ENCODE data around the gene PALB2.

The PALB2 gene

DNA sequence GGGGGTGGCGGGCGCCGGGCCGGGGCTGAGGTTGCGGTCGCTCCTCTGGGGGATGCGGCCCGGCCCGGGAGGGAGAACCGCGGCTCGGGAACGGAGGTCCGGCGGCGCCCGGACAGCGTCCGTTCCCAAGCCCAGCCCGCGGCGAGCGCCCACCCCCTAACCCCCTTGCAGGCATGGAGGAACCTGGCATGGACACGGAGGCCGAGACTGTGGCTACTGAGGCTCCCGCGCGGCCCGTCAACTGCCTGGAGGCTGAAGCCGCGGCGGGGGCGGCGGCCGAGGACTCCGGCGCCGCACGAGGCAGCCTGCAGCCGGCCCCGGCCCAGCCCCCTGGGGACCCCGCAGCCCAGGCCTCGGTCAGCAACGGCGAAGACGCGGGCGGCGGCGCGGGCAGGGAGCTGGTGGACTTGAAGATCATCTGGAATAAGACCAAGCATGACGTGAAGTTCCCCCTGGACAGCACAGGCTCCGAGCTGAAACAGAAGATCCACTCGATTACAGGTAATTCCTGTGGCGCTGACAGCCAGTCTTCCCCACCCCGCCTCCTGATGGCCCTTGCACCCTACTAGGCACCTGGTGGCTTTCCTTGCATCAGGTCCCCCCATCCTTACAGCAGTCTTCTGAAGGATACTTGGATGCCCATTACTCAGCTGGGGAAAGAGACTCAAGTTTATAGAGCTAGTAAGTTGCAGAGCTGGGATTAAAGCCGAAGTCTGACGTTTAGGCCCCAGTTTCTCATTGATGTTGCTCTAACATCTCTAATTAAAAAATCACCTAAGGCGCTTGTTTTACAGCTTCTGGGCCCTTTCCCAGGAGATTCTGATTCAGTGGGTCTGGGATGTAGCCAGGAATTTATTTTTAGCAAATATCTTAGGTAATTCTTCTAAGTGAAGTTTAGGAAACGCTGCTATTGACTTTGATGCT lies 83.1 kb downstream of the PALB2 start:
- Histone ChIP-seq H3K4me1 (peaks cover 5% of the 10 kb centered on the region), H3K9ac (peak overlapping the region; percentile 42), H3K79me2 (peaks cover 24% of the 10 kb centered on the region), H3K4me3 (ENCODE audit: low read depth, low read length) (peak overlapping the region; percentile 85), H3K4me2 (ENCODE audit: low read length) (peak overlapping the region; percentile 59), H3K27me3 (ENCODE audit: control insufficient read depth, insufficient read depth, low read length) (no peaks in the 10 kb centered on the region), H3K27ac (peak overlapping the region; percentile 77), H3K36me3 (ENCODE audit: control insufficient read depth, insufficient read depth, low read length) (no peaks in the 10 kb centered on the region), H3K9me3 (ENCODE audit: control insufficient read depth, low read length) (no peaks in the 10 kb centered on the region), H2AFZ (peak overlapping the region; percentile 96)
- TF ChIP-seq, protein P1, sequence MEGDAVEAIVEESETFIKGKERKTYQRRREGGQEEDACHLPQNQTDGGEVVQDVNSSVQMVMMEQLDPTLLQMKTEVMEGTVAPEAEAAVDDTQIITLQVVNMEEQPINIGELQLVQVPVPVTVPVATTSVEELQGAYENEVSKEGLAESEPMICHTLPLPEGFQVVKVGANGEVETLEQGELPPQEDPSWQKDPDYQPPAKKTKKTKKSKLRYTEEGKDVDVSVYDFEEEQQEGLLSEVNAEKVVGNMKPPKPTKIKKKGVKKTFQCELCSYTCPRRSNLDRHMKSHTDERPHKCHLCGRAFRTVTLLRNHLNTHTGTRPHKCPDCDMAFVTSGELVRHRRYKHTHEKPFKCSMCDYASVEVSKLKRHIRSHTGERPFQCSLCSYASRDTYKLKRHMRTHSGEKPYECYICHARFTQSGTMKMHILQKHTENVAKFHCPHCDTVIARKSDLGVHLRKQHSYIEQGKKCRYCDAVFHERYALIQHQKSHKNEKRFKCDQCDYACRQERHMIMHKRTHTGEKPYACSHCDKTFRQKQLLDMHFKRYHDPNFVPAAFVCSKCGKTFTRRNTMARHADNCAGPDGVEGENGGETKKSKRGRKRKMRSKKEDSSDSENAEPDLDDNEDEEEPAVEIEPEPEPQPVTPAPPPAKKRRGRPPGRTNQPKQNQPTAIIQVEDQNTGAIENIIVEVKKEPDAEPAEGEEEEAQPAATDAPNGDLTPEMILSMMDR (IDR thresholded peaks at IDR 0.05): no peak

DNA sequence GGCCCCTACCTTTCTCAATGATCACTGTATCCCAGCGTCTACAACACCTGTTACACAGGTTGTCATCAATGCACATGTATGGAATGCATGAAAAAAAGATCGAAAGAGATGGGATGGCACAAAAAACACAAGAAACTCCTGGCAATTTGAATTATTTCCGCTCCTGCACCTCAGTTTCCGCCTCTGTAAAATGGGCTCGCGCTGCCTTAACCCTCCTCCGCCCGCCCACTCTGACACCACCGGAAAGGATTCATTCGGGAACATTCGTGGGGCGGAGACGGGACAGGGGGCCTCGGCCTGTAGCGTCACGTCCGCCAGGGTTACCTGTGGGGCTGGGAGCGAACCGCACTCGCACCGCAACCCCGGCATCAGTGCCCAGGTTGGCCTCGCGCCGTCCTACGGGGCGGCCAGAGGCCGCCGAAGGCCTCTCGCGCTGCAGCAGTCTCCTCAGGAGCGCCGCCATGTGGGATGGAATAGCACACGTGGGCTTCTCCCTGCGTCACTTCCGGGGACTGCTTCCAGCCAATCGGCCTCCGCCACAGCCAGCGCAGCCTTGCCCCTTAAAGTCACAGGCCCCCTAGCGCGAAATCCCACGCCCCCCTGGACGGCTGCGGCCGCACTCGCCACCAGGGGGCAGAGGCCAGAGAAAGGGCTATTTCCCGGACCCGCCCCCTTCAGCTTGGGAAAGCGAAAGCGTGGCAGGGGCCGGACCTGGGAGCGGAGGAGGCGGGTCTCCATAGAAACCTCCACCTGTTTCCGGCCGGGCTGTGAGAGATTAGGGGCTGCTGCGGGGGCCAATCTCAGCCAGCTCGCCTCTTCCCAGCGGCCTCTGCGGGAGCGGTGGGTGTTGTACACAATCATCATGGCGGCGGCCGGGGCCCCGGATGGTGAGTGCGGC lies 84.0 kb downstream of the PALB2 start, which contains the start of the genes EARS2 and UBFD1:
EARS2 (minus strand) TSS at position 470 of the 898 bp plus-strand sequence; CDS start at position 463, 7 bp downstream.
UBFD1 (plus strand) TSS at position 847 of the 898 bp plus-strand sequence; CDS start at position 863, 16 bp downstream.
- peaks cover 5% of the 10 kb centered on the region for H3K4me1 ChIP-seq
- H3K36me3 ChIP-seq (ENCODE audit: control insufficient read depth, insufficient read depth, low read length): no peaks in the 10 kb centered on the region
- H3K9me3 ChIP-seq (ENCODE audit: control insufficient read depth, low read length): no peaks in the 10 kb centered on the region

DNA sequence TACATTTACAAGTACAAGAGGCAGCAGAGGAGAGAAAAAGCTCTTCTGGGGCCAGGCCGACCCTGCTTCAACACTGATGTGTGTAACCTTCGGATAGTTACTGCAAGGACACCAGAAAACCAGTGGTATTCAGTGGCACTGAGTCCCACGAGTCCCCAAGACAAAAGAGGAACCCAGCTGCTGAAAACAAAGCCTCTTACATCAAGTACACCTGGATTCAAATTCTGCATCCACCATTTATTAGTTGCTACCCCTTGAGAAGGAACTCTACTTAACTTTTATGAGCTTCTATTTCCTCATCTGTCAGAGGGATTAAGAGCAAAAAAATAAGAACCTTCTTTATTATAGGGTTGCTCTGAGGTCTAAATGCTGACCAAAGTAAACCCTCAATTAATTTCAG lies 86.6 kb downstream of the PALB2 start:
- Histone ChIP-seq H3K27me3 (ENCODE audit: control insufficient read depth, insufficient read depth, low read length) (no peaks in the 10 kb centered on the region), H3K79me2 (peaks cover 18% of the 10 kb centered on the region), H3K9ac (no peak overlapping the region), H3K36me3 (ENCODE audit: control insufficient read depth, insufficient read depth, low read length) (no peaks in the 10 kb centered on the region), H3K27ac (no peak overlapping the region), H3K9me3 (ENCODE audit: control insufficient read depth, low read length) (no peaks in the 10 kb centered on the region), H3K4me2 (ENCODE audit: low read length) (no peak overlapping the region), H3K4me1 (peaks cover 5% of the 10 kb centered on the region), H2AFZ (no peak overlapping the region), H3K4me3 (ENCODE audit: low read depth, low read length) (no peak overlapping the region)
- TF ChIP-seq, protein P1 (IDR thresholded peaks at IDR 0.05): no peak

More for the DNA sequence above, 84.0 kb downstream of the PALB2 start, which contains the start of the genes EARS2 and UBFD1:
- H3K4me2 ChIP-seq (ENCODE audit: low read length): peak within 1 kb of the TSS; percentile 74
- peak within 1 kb of the TSS; percentile 96 for H2AFZ ChIP-seq
- TF ChIP-seq, protein P1 (IDR thresholded peaks at IDR 0.05): peak; percentile 97
- peak within 1 kb of the TSS; percentile 77 for H3K27ac ChIP-seq
- H3K4me3 ChIP-seq (ENCODE audit: low read depth, low read length): peak within 1 kb of the TSS; percentile 85
- no peaks in the 10 kb centered on the region for H3K27me3 ChIP-seq (ENCODE audit: control insufficient read depth, insufficient read depth, low read length)
- peak within 1 kb of the TSS; percentile 42 for H3K9ac ChIP-seq
- H3K79me2 ChIP-seq: peaks cover 24% of the 10 kb centered on the region

All from parathyroid adenoma (tissue), 2 donors.